GM18907 (cell line): ENCODE data around the gene WDFY4.
A peak's percentile ranks its signal among the peaks of the same experiment; 100 is the strongest.
"Not testable (repeated sequence)": the region's sequence is repeated elsewhere in the genome, so short reads cannot be mapped to it uniquely, and the experiment has no call there.

Experiments used
- ATAC-seq: cut with Tn5 transposase; IDR thresholded peaks from one replicate; pipeline ENCODE4 v1.9.1; 2021; ENCODE audit warnings: mild to moderate bottlenecking, moderate library complexity; ENCODE audit not compliant: unreplicated experiment

The WDFY4 gene, protein sequence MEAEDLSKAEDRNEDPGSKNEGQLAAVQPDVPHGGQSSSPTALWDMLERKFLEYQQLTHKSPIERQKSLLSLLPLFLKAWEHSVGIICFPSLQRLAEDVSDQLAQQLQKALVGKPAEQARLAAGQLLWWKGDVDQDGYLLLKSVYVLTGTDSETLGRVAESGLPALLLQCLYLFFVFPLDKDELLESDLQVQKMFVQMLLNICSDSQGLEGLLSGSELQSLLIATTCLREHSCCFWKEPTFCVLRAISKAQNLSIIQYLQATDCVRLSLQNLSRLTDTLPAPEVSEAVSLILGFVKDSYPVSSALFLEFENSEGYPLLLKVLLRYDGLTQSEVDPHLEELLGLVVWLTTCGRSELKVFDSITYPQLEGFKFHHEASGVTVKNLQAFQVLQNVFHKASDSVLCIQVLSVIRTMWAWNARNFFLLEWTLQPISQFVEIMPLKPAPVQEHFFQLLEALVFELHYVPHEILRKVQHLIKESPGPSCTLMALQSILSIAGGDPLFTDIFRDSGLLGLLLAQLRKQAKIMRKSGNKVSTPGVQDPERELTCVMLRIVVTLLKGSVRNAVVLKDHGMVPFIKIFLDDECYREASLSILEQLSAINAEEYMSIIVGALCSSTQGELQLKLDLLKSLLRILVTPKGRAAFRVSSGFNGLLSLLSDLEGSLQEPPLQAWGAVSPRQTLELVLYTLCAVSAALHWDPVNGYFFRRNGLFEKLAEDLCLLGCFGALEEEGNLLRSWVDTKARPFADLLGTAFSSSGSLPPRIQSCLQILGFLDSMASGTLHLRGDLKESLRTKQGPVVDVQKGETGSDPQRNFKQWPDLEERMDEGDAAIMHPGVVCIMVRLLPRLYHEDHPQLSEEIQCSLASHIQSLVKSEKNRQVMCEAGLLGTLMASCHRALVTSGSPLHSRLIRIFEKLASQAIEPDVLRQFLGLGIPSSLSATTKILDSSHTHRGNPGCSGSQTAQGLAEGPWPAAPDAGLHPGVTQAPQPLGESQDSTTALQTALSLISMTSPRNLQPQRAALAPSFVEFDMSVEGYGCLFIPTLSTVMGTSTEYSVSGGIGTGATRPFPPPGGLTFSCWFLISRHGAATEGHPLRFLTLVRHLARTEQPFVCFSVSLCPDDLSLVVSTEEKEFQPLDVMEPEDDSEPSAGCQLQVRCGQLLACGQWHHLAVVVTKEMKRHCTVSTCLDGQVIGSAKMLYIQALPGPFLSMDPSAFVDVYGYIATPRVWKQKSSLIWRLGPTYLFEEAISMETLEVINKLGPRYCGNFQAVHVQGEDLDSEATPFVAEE (N-terminal part only)

DNA sequence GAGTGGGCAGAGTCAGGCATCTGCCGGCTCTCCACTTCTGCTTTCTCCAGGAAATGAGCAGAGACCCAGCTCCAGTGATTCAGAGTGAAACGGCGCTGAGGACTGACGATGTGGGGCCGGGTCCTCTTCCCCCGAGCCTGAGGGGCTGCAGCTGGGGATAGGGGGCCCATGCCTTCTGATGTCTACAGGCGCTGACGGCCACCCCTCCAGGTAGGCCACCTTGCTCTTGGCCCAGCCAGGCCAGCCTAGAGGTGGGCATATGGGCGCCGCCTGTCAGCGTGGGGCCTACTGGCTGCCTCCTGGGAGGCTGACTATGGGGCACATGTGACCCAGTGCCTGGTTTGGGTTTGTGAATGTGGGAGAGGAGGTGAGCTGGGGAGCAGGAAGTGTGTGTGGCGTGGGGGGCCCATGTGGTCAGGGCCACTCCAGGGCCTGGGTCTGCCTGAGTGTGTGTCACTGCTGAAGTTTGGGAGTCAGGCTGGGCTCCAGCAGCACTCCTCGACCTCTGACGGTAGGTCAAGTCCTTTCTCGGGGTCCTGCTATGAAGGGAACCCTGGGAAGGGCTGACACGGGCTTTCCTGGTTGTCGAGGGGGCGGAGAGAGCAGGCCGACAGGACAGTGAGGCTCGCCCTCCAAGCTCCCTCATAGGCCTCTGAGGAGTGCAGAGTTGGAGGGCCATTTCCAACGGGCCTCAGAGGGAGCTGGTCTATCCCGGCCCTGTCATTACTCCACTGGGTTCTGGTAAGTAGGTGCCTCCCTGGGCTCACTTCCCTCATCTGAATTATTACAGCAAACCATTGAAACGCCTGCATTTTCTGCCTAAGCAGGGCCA, at the start of gene WDFY4:
WDFY4 (plus strand) TSS at position 82 of the 832 bp plus-strand sequence. CDS start 24,860 bp downstream, outside the sequence.
- ATAC-seq, result peak; percentile 71

GRCh38 chr10:48634984-48635557, 49.6 kb upstream of the WDFY4 start:
- ATAC-seq, result no peak

DNA sequence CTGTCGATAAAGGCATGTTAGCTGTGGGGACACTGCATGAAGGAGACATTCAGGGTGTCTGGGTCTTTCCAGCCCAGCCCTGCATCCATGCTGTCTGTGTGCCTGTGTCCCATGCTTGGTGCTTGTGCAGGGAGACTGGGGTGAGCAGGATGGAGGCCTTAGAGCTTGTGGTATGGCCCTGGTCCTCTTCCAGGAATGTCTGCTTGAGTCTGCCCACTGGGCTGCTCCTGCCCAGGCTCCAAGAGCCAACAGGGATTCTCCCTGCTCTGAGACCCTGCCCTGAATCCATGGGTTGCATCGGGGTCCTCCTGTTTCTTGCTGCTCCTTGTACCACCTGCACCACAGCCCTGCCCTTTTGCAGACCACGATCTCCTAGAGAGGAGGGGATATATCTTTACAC, 48.4 kb upstream of the WDFY4 start:
- ATAC-seq, result no peak

GRCh38 chr10:48636901-48637300, 47.8 kb upstream of the WDFY4 start:
- ATAC-seq, result no peak

- ATAC-seq, result no peak
Observed at GRCh38 chr10:48638158-48638557, 46.5 kb upstream of the WDFY4 start.

DNA sequence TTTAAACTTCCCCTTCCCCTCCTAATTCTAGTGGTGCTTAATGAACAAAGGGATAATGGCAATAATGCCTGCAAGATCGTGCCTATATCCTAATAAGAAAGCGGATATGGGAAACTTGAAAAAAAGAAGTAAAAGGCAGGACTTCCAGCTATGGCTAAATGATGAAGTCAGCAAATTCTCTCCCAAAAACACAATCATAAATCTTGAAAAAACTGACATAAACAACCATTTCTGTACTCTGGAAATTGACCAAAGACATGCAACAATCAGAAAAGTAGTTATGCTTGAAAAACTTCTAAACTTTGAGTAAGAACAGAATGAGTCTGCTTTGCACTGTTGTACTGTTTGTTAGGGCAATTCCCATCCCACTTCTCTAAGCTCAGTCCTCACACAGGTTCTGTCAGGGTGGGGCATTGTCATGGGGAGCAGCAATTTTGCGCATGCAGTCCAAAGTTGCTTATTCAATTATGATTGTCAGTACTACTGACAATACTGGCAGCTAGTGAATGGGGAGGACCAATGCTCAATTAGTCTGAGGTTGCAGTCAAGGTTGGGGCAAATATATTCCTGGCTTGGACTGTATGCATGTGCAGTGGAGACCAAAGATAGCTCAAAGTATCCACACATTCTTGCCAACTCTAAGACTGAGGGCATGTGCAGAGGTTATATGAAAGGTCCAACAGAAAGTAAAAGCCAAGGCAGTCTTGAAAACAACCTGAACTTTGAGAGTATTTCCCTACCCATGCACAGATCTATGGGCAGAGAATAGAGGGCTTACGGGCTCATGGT, 45.7 kb upstream of the WDFY4 start:
- no peak for ATAC-seq

DNA sequence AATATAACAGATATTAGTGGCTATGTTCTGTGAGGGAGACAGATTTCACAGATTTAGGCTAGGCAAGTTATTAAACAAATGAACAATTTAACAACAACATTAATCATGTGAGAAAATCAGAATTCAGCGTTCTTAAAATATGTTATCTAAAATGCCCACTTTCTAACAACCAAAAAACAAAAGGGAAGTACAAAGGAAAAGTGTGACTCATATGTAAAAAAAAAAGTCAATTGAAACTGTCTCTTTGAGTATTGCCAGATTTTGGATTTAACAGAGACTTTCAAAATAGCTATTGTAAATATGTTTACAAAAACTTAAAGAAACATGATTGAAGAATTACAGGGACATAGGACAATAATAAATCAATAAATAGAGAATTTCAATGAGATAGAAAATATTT, 45.0 kb upstream of the WDFY4 start:
- ATAC-seq, result no peak

GRCh38 chr10:48640326-48640725, 44.3 kb upstream of the WDFY4 start:
- ATAC-seq, result no peak

DNA sequence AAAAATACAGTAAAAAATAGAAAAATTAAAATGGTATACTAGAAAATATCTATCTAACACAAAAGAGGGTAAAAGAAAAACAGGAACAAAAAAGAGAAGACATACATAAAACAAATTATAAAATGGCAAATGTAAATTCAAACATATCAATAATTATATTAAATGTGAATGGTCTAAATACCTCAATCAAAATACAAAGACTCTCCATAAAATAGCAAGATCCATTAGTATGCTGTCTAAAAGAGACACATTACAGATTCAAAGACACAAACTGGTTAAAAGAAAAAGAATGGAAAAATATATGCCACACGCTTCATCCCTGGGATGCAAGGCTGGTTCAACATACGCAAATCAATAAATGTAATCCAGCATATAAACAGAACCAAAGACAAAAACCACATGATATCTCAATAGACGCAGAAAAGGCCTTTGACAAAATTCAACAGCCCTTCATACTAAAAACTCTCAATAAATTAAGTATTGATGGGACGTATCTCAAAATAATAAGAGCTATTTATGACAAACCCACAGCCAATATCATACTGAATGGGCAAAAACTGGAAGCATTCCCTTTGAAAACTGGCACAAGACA, 43.5 kb upstream of the WDFY4 start:
- not testable (repeated sequence) for ATAC-seq

DNA sequence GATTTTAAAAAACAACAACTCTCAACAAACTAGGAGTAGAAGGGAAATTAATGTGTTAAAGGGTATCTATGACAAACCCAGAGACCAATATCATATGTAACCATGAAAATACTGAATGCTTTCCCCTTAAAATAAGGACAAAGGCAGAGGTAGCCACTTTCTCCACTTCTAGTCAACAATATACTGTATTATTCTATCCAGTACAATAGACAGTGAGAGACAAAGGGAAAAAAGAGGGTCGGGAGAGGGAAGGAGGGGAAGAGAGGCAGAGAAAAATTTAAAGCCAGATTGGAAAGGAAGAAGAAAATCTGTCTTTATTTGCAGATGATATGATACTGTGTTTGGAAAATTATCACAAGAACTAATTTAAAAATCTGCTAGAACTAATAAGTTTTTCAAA, 39.1 kb upstream of the WDFY4 start:
- ATAC-seq, result no peak

GRCh38 chr10:48647073-48647472, 37.6 kb upstream of the WDFY4 start:
- ATAC-seq, result not testable (repeated sequence)

GRCh38 chr10:48648172-48648942, 36.3 kb upstream of the WDFY4 start:
- ATAC-seq, result no peak

GRCh38 chr10:48649349-48649944, 35.2 kb upstream of the WDFY4 start:
- ATAC-seq, result no peak

GRCh38 chr10:48651293-48651692, 33.4 kb upstream of the WDFY4 start:
- ATAC-seq, result no peak

GRCh38 chr10:48651839-48652238, 32.8 kb upstream of the WDFY4 start:
- no peak for ATAC-seq

DNA sequence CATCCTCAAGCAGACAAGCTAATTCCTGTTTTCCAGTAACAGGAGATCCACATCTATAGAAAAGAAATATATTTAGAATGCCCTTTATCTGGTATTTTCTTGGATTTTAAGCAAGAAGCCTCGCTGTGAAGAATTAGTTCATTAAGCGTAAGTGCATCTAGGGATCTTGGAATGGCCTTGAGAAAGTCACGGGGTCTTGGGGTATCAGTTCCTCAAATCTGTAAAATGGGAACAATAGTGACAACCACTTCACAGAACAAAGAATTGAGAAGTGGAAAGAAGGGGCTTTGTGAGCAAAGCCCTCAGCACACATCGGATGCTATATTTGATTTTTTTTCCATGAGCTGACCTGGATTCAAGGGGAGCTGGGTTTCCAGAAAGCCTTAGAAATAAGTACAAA, 32.3 kb upstream of the WDFY4 start:
- no peak for ATAC-seq

DNA sequence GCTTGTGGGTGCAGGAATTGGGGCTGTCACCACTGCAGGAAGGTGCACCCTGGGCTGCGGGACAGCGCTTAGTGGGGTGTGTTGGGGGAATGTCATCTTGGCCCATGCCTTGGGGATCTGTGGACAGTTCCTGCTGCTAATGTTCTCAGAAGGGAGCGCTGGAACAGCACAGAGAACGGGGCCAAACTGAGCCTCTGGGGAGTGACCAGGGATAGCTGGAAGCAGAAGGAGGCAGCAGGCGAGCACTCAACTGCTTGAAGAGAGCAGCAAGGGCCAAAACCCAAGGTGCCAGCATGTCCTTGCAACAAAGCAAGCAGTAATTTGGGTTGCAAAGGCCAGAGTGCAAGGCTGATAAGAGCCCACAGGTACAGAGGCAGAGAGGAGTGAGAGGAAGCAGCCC, 31.3 kb upstream of the WDFY4 start:
- ATAC-seq, result no peak
